ENCODE measurements around the gene NXPE3. TPM values are rescaled to one million over a fixed set of nuclear protein-coding genes. Genes with fewer than 3 reads are reported as not detected.
A peak's percentile ranks its signal among the peaks of the same experiment; 100 is the strongest.

NXPE3 gene
- total RNA-seq, 6 experiments from 2014 or later: 0.75 to 2.9 (median 1.7) TPM

DNA sequence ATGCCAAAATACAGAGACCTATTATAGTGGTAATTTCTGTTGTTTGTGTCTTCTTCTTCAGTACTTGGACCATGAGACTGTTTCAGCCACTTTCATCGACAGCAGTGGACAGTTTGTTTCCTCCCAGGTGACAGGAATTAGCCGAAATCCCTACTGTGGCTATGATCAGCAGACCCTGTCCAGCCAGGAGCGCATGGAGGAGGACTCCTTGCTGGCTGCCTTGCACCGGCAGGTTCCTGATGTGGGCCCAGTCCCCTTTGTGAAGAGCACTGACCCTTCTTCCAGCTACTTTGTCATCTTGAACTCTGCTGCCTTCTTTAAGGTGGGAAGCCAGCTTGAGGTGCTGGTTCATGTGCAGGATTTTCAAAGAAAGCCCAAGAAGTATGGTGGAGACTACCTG is 22.2 kb downstream of the NXPE3 start:
- ATAC-seq (no peak), DNase-seq (no peak)
- no peaks in the 10 kb centered on the region for H3K4me1 ChIP-seq
- intact Hi-C loops (cut with DNase I): loop anchor here in 1 of 2 donors (10.0 kb wide), 1 partner anchor 734 kb away; no protein-coding TSS in a partner anchor
- no peaks in the 10 kb centered on the region for H3K9me3 ChIP-seq
- H3K36me3 ChIP-seq: no peaks in the 10 kb centered on the region
- no peak overlapping the region for H3K4me3 ChIP-seq
- no peak for TF ChIP-seq POLR2A (IDR thresholded peaks at IDR 0.05)
- TF ChIP-seq, protein P1, sequence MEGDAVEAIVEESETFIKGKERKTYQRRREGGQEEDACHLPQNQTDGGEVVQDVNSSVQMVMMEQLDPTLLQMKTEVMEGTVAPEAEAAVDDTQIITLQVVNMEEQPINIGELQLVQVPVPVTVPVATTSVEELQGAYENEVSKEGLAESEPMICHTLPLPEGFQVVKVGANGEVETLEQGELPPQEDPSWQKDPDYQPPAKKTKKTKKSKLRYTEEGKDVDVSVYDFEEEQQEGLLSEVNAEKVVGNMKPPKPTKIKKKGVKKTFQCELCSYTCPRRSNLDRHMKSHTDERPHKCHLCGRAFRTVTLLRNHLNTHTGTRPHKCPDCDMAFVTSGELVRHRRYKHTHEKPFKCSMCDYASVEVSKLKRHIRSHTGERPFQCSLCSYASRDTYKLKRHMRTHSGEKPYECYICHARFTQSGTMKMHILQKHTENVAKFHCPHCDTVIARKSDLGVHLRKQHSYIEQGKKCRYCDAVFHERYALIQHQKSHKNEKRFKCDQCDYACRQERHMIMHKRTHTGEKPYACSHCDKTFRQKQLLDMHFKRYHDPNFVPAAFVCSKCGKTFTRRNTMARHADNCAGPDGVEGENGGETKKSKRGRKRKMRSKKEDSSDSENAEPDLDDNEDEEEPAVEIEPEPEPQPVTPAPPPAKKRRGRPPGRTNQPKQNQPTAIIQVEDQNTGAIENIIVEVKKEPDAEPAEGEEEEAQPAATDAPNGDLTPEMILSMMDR (IDR thresholded peaks at IDR 0.05): no peak
- no peak overlapping the region for H3K27ac ChIP-seq
- 89% methylated on average over 3 of the region's 4 CpGs for WGBS (ENCODE audit: insufficient coverage, low coverage, low lambda C conversion rate, missing lambda C conversion rate)
- no peaks in the 10 kb centered on the region for H3K27me3 ChIP-seq

DNA sequence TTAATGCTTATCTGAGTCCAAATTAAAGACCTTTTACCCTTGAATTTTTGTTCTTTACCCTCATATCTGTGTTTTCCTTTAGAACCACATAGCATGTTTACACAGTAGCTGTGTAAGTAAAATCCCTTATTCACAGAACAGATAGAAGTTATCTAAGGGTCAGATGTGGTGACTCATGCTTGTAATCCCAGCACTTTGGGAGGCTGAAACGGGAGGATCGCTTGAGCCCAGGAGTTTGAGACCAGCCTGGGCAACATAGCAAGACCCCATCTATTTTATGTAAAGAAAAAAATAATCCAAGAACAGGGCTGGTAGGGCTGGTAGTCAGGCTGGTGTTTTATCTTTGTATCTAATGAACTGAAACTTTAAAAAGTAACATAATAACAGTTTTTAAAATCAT is 23.2 kb downstream of the NXPE3 start:
- Histone ChIP-seq H3K27ac (no peak overlapping the region), H3K36me3 (no peaks in the 10 kb centered on the region), H3K4me1 (no peaks in the 10 kb centered on the region), H3K4me3 (no peak overlapping the region), H3K27me3 (no peaks in the 10 kb centered on the region), H3K9me3 (no peaks in the 10 kb centered on the region)
- intact Hi-C loops (cut with DNase I): loop anchor here in 1 of 2 donors (10.0 kb wide), 1 partner anchor 733 kb away; no protein-coding TSS in a partner anchor
- TF ChIP-seq, protein P1 (IDR thresholded peaks at IDR 0.05): no peak
- TF ChIP-seq POLR2A (IDR thresholded peaks at IDR 0.05): no peak
- 77% methylated on average over 2 of the region's 2 CpGs for WGBS (ENCODE audit: insufficient coverage, low coverage, low lambda C conversion rate, missing lambda C conversion rate)
- no peak for DNase-seq
- no peak for ATAC-seq

DNA sequence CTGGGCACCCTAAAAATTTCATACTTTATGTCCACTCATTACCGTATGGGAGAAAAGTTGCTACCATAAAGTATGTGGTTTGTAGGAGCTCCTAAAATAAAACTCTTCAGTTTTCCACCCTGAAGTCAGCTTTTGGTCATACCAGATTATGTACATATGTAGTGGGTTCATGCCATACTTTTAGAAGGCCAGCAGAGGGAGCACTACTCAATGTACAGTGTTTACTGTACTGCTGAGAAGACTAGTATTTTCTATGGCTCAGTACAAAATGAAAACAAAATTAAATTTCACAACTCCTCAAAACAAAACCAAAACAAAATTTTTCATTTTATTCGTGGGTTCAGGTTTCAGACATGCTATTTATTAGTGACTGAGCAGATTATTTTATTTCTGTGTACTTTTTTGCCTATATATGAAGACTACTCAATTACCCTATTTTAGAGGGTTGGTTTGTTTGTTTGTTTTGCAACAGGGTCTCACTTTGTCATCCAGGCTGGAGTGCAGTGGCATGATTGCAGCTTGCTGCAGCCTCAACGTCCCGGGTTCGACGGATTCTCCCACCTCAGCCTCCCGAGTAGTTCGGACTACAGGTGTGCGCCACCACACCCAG is 24.3 kb downstream of the NXPE3 start:
- TF ChIP-seq, protein P1 (IDR thresholded peaks at IDR 0.05): peak; percentile 84 to 94 (median 92)
- no peak for TF ChIP-seq POLR2A (IDR thresholded peaks at IDR 0.05)
- ATAC-seq: peak; percentile 99 to 100 (median 100)
- H3K27ac ChIP-seq: no peak overlapping the region
- no peaks in the 10 kb centered on the region for H3K36me3 ChIP-seq
- no peaks in the 10 kb centered on the region for H3K4me1 ChIP-seq
- 62% methylated on average over 8 of the region's 9 CpGs for WGBS (ENCODE audit: insufficient coverage, low coverage, low lambda C conversion rate, missing lambda C conversion rate)
- H3K27me3 ChIP-seq: no peaks in the 10 kb centered on the region
- intact Hi-C loops (cut with DNase I): loop anchor here in 1 of 2 donors (10.0 kb wide), 1 partner anchor 732 kb away; no protein-coding TSS in a partner anchor
- DNase-seq: no peak
- no peak overlapping the region for H3K4me3 ChIP-seq
- H3K9me3 ChIP-seq: no peaks in the 10 kb centered on the region

DNA sequence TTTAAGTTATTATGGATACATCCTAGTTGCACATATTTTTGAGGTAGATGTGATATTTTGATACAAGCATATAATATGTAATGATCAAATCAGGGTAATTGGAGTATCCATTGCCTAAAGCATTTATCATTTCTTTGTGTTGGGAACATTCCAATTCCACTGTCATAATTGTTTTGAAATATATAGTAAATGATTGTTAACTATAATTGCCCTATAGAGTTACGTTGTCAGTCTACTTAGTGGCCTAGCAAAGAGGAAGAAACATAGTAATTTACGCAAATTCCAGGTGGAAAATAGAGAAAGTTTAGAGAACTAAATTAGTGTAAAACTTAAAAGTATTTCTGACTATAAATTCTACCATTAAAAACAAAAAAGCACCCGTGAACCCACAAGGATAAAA is 24.9 kb downstream of the NXPE3 start:
- no peaks in the 10 kb centered on the region for H3K9me3 ChIP-seq
- no peak for DNase-seq
- H3K27ac ChIP-seq: no peak overlapping the region
- no peaks in the 10 kb centered on the region for H3K36me3 ChIP-seq
- no peaks in the 10 kb centered on the region for H3K27me3 ChIP-seq
- ATAC-seq: no peak
- no peaks in the 10 kb centered on the region for H3K4me1 ChIP-seq
- TF ChIP-seq POLR2A (IDR thresholded peaks at IDR 0.05): no peak
- TF ChIP-seq, protein P1 (IDR thresholded peaks at IDR 0.05): no peak
- no peak overlapping the region for H3K4me3 ChIP-seq
- intact Hi-C loops (cut with DNase I): loop anchor here in 1 of 2 donors (10.0 kb wide), 1 partner anchor 731 kb away; no protein-coding TSS in a partner anchor
- WGBS (ENCODE audit: insufficient coverage, low coverage, low lambda C conversion rate, missing lambda C conversion rate): 71% methylated on average over 3 of the region's 3 CpGs
